GM19395 (cell line): ENCODE measurements around the gene CCSER1.
A peak's percentile ranks its signal among the peaks of the same experiment; 100 is the strongest.
"Not testable (repeated sequence)": the region's sequence is repeated elsewhere in the genome, so short reads cannot be mapped to it uniquely, and the experiment has no call there.

Source experiments
- ATAC-seq: cut with Tn5 transposase; IDR thresholded peaks from one replicate; pipeline ENCODE4 v1.9.1; 2021; ENCODE audit warnings: mild to moderate bottlenecking, moderate library complexity; ENCODE audit not compliant: unreplicated experiment

The CCSER1 gene

GRCh38 chr4:90281541-90282355, 154.6 kb downstream of the CCSER1 start:
- no peak for ATAC-seq

GRCh38 chr4:90290345-90290744, 163.2 kb downstream of the CCSER1 start:
- ATAC-seq, result no peak

GRCh38 chr4:90292438-90292837, 165.2 kb downstream of the CCSER1 start:
- ATAC-seq, result no peak

DNA sequence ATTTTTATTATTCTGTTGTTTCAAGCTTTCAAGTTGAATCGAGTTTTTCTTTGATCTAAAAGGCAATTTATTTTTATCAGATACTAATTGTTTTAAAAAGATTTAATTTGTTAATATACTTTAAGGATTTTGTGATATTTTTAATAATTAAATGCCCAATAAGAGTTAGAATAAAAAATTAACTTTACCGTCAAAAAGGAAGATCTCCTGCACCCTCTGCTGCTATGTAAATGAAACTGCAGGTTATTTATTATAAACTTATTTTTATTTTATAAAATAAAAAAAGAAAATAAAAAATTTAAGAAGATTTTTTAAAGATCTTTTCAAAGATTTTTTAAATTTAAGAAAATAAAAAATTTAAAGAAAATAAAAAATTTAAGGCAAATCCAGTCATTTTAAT, 166.1 kb downstream of the CCSER1 start:
- no peak for ATAC-seq

GRCh38 chr4:90299373-90299772, 172.2 kb downstream of the CCSER1 start:
- ATAC-seq, result no peak

DNA sequence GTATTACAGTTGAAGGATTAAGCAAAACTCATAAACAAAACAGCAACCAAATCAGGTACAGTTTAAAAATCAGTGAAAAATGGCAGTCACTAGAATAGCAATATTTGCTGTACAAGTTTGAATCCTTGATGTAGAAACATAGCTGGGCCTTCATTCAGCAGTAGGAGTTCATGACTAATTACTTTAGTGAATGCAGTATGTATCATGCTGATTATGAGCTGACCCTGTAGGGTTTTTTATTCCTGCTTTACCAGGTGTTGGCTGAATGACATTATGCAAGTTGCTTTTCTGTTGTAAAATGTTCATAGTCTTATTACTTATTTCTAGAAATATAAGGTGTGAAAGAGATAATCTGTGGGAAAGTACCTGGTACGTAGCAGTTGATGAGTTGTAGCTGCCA, 179.6 kb downstream of the CCSER1 start:
- no peak for ATAC-seq

- ATAC-seq, result not testable (repeated sequence)
Measured at GRCh38 chr4:90317140-90317539, 189.9 kb downstream of the CCSER1 start.

GRCh38 chr4:90317785-90318184, 190.6 kb downstream of the CCSER1 start:
- no peak for ATAC-seq

DNA sequence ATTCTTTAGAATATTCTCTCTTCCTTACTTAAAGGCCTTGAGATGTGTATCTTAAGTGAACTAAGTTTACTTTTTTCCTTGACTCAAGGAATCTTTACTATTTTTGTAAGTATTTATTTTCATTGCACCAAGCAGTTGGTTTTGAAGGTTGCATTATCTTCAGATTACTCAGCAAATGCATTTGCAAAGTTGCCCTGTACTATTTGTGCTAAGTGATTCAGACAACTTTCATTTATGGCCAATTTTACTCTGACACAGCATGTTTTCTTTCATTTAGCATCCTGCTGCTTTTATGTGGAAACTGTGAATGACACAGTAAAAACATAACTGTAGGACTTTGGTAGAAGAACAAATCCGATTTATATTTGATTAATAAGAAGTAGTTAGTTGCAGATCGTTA, 191.0 kb downstream of the CCSER1 start:
- ATAC-seq, result no peak

DNA sequence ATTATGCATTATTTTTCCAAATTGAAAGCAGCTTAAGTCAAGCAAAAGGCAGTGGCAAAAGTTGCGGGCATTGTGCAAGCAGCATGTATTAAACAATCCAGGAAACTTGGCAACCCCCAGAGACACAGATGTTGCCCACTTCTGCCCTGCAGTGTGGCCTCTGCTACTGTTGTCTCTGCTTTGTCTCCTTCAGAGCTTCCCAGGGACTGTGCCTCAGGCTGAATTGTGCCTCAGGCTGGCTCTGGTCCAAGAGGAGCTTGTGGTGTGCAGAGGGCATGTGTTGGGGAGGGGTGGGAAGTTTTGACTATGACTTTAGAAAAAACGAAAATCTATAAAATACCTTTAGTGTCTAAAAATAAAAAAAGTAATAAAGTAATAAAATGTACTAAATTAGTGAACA, 201.4 kb downstream of the CCSER1 start:
- ATAC-seq, result no peak

- ATAC-seq, result no peak
Measured at GRCh38 chr4:90330546-90330945, 203.4 kb downstream of the CCSER1 start.

DNA sequence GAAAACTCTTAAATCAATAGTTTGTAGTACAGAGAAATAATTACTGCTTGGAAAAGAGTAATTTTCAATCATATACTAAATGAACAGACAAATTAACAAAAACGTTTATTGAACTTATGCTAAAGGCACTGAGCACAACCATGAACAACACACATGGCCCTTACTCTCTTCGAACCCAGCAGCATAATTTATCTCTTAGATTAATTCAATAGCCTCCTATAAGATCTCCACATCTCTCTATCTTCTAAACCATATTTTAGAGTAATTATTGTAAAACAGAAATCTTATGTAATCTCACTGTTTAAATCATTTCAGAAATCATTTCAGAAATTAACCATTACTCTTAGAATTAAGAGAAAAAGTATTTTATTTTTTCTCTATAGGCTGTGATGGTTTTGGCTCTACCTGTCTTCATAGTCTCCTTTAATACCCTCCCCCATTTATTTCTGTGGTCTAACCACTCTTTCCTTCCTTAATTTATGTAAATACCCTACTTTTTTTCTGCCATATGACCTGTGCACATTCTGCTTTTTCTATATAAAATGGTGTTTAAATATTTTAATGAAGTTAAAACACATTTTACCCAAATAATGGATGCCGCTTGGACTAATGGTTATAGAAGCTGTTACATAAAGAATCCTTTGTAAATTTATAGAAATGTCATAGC, 218.5 kb downstream of the CCSER1 start:
- no peak for ATAC-seq

GRCh38 chr4:90349636-90350035, 222.4 kb downstream of the CCSER1 start:
- no peak for ATAC-seq

- no peak for ATAC-seq
Measured at GRCh38 chr4:90357117-90357710, 230.0 kb downstream of the CCSER1 start.

GRCh38 chr4:90375081-90375480, 247.9 kb downstream of the CCSER1 start:
- no peak for ATAC-seq

GRCh38 chr4:90393215-90393614, 266.0 kb downstream of the CCSER1 start:
- ATAC-seq, result no peak

DNA sequence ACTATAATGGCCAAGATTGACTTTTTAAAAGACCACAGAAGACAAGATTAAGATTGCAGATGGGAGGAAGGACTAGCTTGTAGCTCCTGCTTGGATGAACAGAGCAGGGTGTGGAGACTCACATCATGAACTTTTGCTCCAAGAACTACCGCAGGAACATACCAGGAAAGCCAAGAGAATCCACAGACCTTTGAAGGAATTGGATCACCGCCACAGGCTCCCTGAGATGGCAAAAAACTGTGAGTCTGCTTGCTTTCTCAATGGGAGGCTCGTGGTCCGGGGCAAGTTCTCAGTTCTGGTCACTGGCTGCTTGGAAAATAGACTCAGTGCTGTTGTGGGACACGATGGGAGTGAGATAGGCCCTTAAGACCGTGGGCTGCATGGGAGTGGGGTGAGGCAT, 276.6 kb downstream of the CCSER1 start:
- ATAC-seq, result no peak

DNA sequence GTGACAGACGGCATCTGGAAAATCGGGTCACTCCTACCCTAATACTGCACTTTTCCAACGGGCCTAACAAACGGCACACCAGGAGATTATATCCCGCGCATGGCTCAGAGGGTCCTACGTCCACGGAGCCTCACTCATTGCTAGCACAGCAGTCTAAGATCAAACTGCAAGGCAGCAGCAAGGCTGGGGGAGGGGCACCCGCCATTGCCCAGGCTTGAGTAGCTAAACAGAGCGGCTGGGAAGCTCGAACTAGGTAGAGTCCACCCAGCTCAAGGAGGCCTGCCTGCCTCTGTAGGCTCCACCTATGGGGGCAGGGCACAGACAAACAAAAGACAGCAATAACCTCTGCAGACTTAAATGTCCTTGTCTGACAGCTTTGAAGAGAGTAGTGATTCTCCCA, 280.7 kb downstream of the CCSER1 start:
- not testable (repeated sequence) for ATAC-seq

DNA sequence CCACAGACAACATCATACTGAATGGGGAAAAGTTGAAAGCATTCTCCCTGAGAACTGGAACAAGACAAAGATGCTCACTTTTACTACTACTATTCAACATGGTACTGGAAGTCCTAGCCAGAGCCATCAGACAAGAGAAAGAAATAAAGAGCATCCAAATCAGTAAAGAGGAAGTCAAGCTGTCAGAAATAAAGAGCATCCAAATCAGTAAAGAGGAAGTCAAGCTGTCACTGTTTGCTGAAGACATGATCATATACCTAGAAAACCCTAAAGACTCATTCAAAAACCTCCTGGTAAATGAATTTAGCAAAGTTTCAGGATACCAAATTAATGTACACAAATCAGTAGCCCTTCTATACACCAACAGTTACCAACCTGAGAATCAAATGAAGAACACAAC, 285.6 kb downstream of the CCSER1 start:
- ATAC-seq, result not testable (repeated sequence)

DNA sequence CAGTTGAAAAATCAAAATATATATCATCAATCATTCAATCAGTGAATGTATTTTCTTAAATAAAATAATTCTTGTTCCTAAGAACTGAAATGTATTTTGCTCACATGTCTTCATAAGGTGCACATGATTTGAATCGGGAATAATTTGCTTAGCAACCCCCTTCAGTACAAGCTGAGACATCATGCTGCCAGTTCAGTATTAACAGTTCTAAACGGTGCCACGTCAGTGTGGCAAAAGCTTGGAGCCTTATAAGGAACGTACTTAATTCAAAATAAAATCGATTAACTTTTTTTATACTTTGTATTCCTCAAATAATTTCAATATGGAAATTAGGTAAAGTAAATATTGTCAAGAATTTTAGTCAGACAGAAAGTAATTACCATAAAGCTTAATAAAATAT, 287.9 kb downstream of the CCSER1 start:
- no peak for ATAC-seq

DNA sequence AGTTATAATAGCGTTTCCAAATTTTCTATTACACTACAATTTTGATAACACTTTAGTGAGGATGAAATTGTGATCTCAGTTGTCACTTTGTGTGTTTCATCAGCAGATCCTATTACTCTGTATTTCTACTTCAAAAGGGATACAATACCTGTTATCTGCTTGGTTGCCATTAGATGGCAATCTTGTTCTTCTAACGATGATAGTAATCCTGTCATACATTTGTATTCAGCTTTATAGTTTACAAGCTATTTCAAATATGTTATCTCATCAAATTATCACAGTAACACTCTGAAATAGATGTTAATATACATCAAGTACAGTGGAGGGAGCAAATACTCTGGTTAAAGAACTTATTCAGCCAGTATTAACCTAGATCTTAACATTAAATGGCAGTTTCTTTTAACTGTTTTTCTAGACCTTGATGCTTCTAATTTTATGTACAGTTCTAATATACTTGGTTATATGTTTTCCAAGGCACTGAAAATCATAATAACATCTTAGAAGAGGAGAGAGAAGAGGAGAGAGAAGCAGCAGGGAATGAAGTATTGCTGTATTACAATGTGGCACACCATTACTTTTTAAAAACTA, 292.0 kb downstream of the CCSER1 start:
- ATAC-seq, result peak; percentile 92

DNA sequence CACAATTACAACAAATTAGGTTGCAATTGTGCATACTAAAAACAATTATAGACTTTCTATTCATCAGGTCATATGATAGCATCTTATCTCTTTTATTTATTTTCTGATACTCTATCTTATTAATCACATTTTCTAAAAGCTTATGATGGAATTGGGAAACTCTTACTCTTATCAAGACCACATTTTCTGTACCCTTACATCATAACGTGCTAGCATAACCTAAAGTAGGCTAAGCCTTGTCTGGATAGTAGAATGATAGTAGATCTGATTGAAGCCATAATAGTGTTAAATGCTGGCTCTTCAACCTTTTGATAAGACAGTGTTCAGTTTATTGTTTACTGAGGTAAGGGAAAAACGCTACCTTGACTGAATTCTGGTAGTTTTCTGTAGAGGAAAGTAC, 294.0 kb downstream of the CCSER1 start:
- ATAC-seq, result no peak
